WTC11 (cell line): ENCODE results near the gene AGAP3. TPM values are rescaled to one million over a fixed set of nuclear protein-coding genes. Genes with fewer than 3 reads are reported as not detected.
A peak's percentile ranks its signal among the peaks of the same experiment; 100 is the strongest.

Source experiments
- ARID4B ChIP-seq: sonication (generic); formaldehyde crosslinking; IDR thresholded peaks from 2 replicates; pipeline ENCODE4 v1.8.0; 2023; ENCODE audit warnings: missing genetic modification reagents, mild to moderate bottlenecking, borderline replicate concordance
- E2F4 ChIP-seq: sonication (generic); formaldehyde crosslinking; IDR thresholded peaks from 2 replicates; pipeline ENCODE4 v1.8.1; 2022; ENCODE audit warnings: low read depth, mild to moderate bottlenecking, moderate library complexity, missing genetic modification reagents, borderline replicate concordance
- EMX1 ChIP-seq: fragments of 250-450 bp; sonication (Bioruptor Pico); IDR thresholded peaks from 2 replicates; pipeline ENCODE4 v1.8.0; 2021; ENCODE audit warnings: mild to moderate bottlenecking
- ETV6 ChIP-seq: sonication (generic); formaldehyde crosslinking; IDR thresholded peaks from 2 replicates; pipeline ENCODE4 v1.8.1; 2022; ENCODE audit warnings: mild to moderate bottlenecking, missing genetic modification reagents
- FOXP1 ChIP-seq: sonication (generic); formaldehyde crosslinking; IDR thresholded peaks from 2 replicates; pipeline ENCODE4 v1.8.0; 2022; ENCODE audit warnings: missing genetic modification reagents, mild to moderate bottlenecking, moderate library complexity, borderline replicate concordance
- GRHL2 ChIP-seq: fragments of 250-450 bp; sonication (Bioruptor Pico); IDR thresholded peaks from 2 replicates; pipeline ENCODE4 v1.8.0; 2022; ENCODE audit warnings: mild to moderate bottlenecking, moderate library complexity; ENCODE audit not compliant: insufficient replicate concordance, severe bottlenecking
- GTF2I ChIP-seq: fragments of 250-450 bp; sonication (Bioruptor Pico); conservative IDR thresholded peaks from 2 replicates; pipeline ENCODE4 v1.4.0; 2021; ENCODE audit warnings: mild to moderate bottlenecking
- HMGA2 ChIP-seq: fragments of 250-450 bp; sonication (Bioruptor Pico); IDR thresholded peaks from 2 replicates; pipeline ENCODE4 v1.4.0; 2021; ENCODE audit warnings: mild to moderate bottlenecking, moderate library complexity
- HMGXB4 ChIP-seq: sonication (generic); formaldehyde crosslinking; IDR thresholded peaks from 2 replicates; pipeline ENCODE4 v1.8.1; 2023; ENCODE audit warnings: mild to moderate bottlenecking, moderate library complexity, missing genetic modification reagents
- MAX ChIP-seq: sonication (generic); formaldehyde crosslinking; IDR thresholded peaks from 2 replicates; pipeline ENCODE4 v1.8.0; 2022; ENCODE audit warnings: mild to moderate bottlenecking, missing genetic modification reagents
- SMAD4 ChIP-seq: sonication (generic); formaldehyde crosslinking; IDR thresholded peaks from 2 replicates; pipeline ENCODE4 v1.8.0; 2022; ENCODE audit warnings: mild to moderate bottlenecking, missing genetic modification reagents
- TEAD1 ChIP-seq: sonication (generic); formaldehyde crosslinking; IDR thresholded peaks from 2 replicates; pipeline ENCODE4 v1.8.0; 2022; ENCODE audit warnings: mild to moderate bottlenecking, missing genetic modification reagents
- USF2 ChIP-seq: sonication (generic); formaldehyde crosslinking; IDR thresholded peaks from 2 replicates; pipeline ENCODE4 v1.8.1; 2023; ENCODE audit warnings: mild to moderate bottlenecking, missing genetic modification reagents, moderate library complexity
- ZBTB43 ChIP-seq: sonication (generic); formaldehyde crosslinking; IDR thresholded peaks from 2 replicates; pipeline ENCODE4 v1.8.1; 2023; ENCODE audit warnings: mild to moderate bottlenecking, missing genetic modification reagents
- ZNF121 ChIP-seq: sonication (generic); formaldehyde crosslinking; IDR thresholded peaks from 2 replicates; pipeline ENCODE4 v1.8.0; 2023; ENCODE audit warnings: missing genetic modification reagents
- ZNF219 ChIP-seq: sonication (generic); formaldehyde crosslinking; IDR thresholded peaks from 2 replicates; pipeline ENCODE4 v1.8.0; 2023; ENCODE audit warnings: missing genetic modification reagents, mild to moderate bottlenecking, borderline replicate concordance
- ZNF416 ChIP-seq: fragments of 250-450 bp; sonication (Bioruptor Pico); IDR thresholded peaks from 2 replicates; pipeline ENCODE4 v1.9.0; 2021; ENCODE audit warnings: mild to moderate bottlenecking, inconsistent platforms
- total RNA-seq: library from RNA; stranded (reverse); gene quantifications from 3 replicates; pipeline ENCODE4 v1.2.3, GENCODE V29; 2021

The AGAP3 gene
- total RNA-seq, 1 experiment from 2014 or later, result 163 TPM

GRCh38 chr7:151085691-151086620, at the start of gene AGAP3 (continued):
- TF ChIP-seq MAX (CRISPR knock-in tag) (peak; percentile 66), HMGA2 (CRISPR knock-in tag) (no peak), ZNF219 (no peak), FOXP1 (CRISPR knock-in tag) (0 out of 2 replicates have a peak, but pooled peaks have one; percentile 59), EMX1 (CRISPR knock-in tag) (no peak), E2F4 (0 out of 2 replicates have a peak, but pooled peaks have one; percentile 26), SMAD4 (CRISPR knock-in tag) (no peak), USF2 (CRISPR knock-in tag) (peak; percentile 63), HMGXB4 (peak; percentile 66; the same call in 1 of the 2 replicates), GRHL2 (CRISPR knock-in tag) (no peak), GTF2I (CRISPR knock-in tag) (no peak), TEAD1 (CRISPR knock-in tag) (no peak), ZNF121 (CRISPR knock-in tag) (no peak), ZNF416 (CRISPR knock-in tag) (no peak), ZBTB43 (CRISPR knock-in tag) (peak; percentile 56; the same call in 1 of the 2 replicates), ETV6 (CRISPR knock-in tag) (peak; percentile 59; the same call in 1 of the 2 replicates), ARID4B (peak; percentile 19; the same call in 1 of the 2 replicates)
